Keratinocyte (primary cell): ENCODE results near the gene MSI2.

Source experiments
- EZH2 ChIP-seq: IDR thresholded peaks from one replicate; pipeline ENCODE4 v1.6.1; 2012; ENCODE audit warnings: inconsistent platforms, mild to moderate bottlenecking, low read length, moderate library complexity
- TF ChIP-seq, protein P1 (sequence below), 3 experiments: IDR thresholded peaks in 1 of 3; conservative IDR thresholded peaks in 1 of 3; optimal IDR thresholded peaks in 1 of 3; 2 replicates in 2 of 3; 3 replicates in 1 of 3; pipeline versions ENCODE3 to v1.5.1; 2011; ENCODE audit warnings: low read length in 3 of 3, mild to moderate bottlenecking in 3 of 3, moderate library complexity in 2 of 3, control low read depth in 1 of 3, inconsistent platforms in 1 of 3; ENCODE audit not compliant: insufficient read depth in 2 of 3; ENCODE audit errors: extremely low read depth in 1 of 3

DNA sequence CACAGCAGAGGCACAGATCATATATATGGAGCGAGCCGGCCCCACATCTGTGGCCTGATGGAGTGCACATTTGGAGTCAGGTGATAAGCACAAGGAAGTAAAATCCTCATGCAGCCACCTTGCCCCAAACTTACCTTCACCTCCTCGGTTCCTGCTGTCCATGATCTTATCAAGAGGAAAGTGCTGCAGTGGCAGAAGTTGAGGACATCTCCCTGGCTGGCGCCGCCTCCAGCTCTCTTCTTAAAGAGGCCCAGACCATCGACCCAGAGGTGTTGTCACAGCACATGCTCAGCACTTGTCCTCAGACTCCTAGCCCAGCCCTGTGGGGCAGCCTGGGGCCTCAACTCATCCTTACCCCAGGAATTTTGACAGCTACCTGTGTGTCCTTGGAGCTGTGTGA lies 276.2 kb downstream of the MSI2 start:
- TF ChIP-seq EZH2 = no peak
- TF ChIP-seq, protein P1, sequence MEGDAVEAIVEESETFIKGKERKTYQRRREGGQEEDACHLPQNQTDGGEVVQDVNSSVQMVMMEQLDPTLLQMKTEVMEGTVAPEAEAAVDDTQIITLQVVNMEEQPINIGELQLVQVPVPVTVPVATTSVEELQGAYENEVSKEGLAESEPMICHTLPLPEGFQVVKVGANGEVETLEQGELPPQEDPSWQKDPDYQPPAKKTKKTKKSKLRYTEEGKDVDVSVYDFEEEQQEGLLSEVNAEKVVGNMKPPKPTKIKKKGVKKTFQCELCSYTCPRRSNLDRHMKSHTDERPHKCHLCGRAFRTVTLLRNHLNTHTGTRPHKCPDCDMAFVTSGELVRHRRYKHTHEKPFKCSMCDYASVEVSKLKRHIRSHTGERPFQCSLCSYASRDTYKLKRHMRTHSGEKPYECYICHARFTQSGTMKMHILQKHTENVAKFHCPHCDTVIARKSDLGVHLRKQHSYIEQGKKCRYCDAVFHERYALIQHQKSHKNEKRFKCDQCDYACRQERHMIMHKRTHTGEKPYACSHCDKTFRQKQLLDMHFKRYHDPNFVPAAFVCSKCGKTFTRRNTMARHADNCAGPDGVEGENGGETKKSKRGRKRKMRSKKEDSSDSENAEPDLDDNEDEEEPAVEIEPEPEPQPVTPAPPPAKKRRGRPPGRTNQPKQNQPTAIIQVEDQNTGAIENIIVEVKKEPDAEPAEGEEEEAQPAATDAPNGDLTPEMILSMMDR (optimal IDR thresholded peaks at IDR 0.05 in 1 of 3, IDR thresholded peaks at IDR 0.05 in 1 of 3, conservative IDR thresholded peaks at IDR 0.05 in 1 of 3; ENCODE audit: extremely low read depth in 1 of 3, insufficient read depth in 2 of 3, low read length in 3 of 3) = no peak
